OCI-LY1 (cell line): ENCODE data around the gene CHKA.

Experiments used
- H2AFZ ChIP-seq: fragments of 200-600 bp; sonication (generic), shearing (Covaris generic); 2 replicates; pipeline ENCODE4 v1.6.0; 2014; ENCODE audit warnings: antibody characterized with exemption, mild to moderate bottlenecking, low read length
- H3F3A ChIP-seq: fragments of 200-600 bp; sonication (generic), shearing (Covaris generic); 2 replicates; pipeline ENCODE4 v1.6.0; 2014; ENCODE audit warnings: mild to moderate bottlenecking, antibody characterized with exemption, low read length, moderate library complexity; ENCODE audit not compliant: insufficient read depth
- H3K27ac ChIP-seq: fragments of 200-600 bp; sonication (generic); 2 replicates; pipeline ENCODE4 v1.5.1; 2014; ENCODE audit warnings: low read length, mixed run types, mild to moderate bottlenecking, low read depth; ENCODE audit not compliant: poor library complexity, severe bottlenecking
- H3K27me3 ChIP-seq: fragments of 200-600 bp; sonication (generic); 2 replicates; pipeline ENCODE4 v1.6.0; 2014; ENCODE audit warnings: antibody characterized with exemption, mild to moderate bottlenecking, low read length, moderate library complexity; ENCODE audit not compliant: insufficient read depth
- H3K36me3 ChIP-seq: fragments of 200-600 bp; sonication (generic); 2 replicates; pipeline ENCODE4 v1.6.1; 2014; ENCODE audit warnings: mild to moderate bottlenecking, antibody characterized with exemption, low read length, moderate library complexity, mixed read lengths; ENCODE audit not compliant: insufficient read depth
- H3K4me1 ChIP-seq: fragments of 200-600 bp; sonication (generic); 2 replicates; pipeline ENCODE4 v1.5.1; 2014; ENCODE audit warnings: mild to moderate bottlenecking, low read length, moderate library complexity; ENCODE audit not compliant: insufficient read depth, severe bottlenecking
- H3K4me2 ChIP-seq: fragments of 200-600 bp; sonication (generic), shearing (Covaris generic); 2 replicates; pipeline ENCODE4 v1.6.1; 2014; ENCODE audit warnings: low read length
- H3K4me3 ChIP-seq: fragments of 200-600 bp; sonication (generic); 2 replicates; pipeline ENCODE4 v1.5.1; 2014; ENCODE audit warnings: low read length, low read depth, mild to moderate bottlenecking, mixed read lengths; ENCODE audit not compliant: poor library complexity, severe bottlenecking
- H3K79me2 ChIP-seq: fragments of 200-600 bp; shearing (Covaris generic); 2 replicates; pipeline ENCODE4 v1.6.1; 2016; ENCODE audit warnings: mixed run types, low read length, mixed read lengths; ENCODE audit not compliant: insufficient read depth
- H3K9ac ChIP-seq: fragments of 200-600 bp; sonication (generic), shearing (Covaris generic); 2 replicates; pipeline ENCODE4 v1.6.1; 2014; ENCODE audit warnings: mild to moderate bottlenecking, low read length, mixed read lengths
- H3K9me2 ChIP-seq: fragments of 200-600 bp; sonication (generic), shearing (Covaris generic); 2 replicates; pipeline ENCODE4 v1.6.1; 2014; ENCODE audit warnings: low read depth, mild to moderate bottlenecking, low read length, mixed read lengths
- H3K9me3 ChIP-seq: fragments of 200-600 bp; shearing (Covaris generic); 2 replicates; pipeline ENCODE4 v1.6.1; 2014; ENCODE audit warnings: low read length, mixed read lengths
- H4K20me1 ChIP-seq: fragments of 200-600 bp; sonication (generic), shearing (Covaris generic); 2 replicates; pipeline ENCODE4 v1.6.0; 2016; ENCODE audit warnings: mild to moderate bottlenecking, low read length; ENCODE audit not compliant: insufficient read depth
- CTCF ChIP-seq: fragments of 200-600 bp; sonication (generic), shearing (Covaris generic); IDR thresholded peaks from 2 replicates; pipeline ENCODE4 v1.5.1; 2017; ENCODE audit warnings: mild to moderate bottlenecking, antibody characterized with exemption, low read length, moderate library complexity, mixed read lengths
- EZH2 ChIP-seq: fragments of 200-600 bp; sonication (generic), shearing (Covaris generic); IDR thresholded peaks from 2 replicates; pipeline ENCODE4 v1.8.0; 2017; ENCODE audit warnings: borderline replicate concordance, mixed run types, mild to moderate bottlenecking, antibody characterized with exemption, low read length, moderate library complexity, mixed read lengths

Gene CHKA

DNA sequence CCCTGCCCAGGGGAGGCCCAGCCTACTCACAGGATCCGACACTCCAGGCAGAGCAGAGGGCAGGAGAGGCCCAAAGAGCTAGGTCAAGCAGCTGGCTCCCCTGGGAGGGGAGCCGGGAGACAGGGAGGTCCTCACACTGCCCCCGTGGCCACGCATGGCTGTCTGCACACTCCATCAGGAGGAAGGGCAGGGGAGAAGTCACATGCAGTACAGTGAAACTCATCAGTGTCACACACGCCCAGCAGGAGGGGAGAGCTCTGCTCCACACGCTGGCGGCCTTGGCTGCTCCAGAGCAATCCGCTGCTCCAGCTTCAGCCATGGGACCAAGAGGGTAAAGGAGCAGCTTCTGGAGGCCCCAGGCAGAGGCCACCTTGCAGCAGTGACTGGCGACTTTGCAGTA, 68.1 kb downstream of the CHKA start:
- TF ChIP-seq CTCF (no peak), EZH2 (no peak)
- Histone ChIP-seq H3F3A (no peaks in the 10 kb centered on the region), H3K27ac (no peak overlapping the region), H3K27me3 (no peaks in the 10 kb centered on the region), H3K4me2 (no peak overlapping the region), H4K20me1 (no peaks in the 10 kb centered on the region), H3K36me3 (peaks cover 58% of the 10 kb centered on the region; the same call in 1 of the 2 replicates), H3K4me1 (no peaks in the 10 kb centered on the region), H3K9me2 (no peaks in the 10 kb centered on the region), H3K9me3 (no peaks in the 10 kb centered on the region), H3K4me3 (no peak overlapping the region), H3K9ac (no peak overlapping the region), H2AFZ (no peak overlapping the region), H3K79me2 (no peaks in the 10 kb centered on the region)

DNA sequence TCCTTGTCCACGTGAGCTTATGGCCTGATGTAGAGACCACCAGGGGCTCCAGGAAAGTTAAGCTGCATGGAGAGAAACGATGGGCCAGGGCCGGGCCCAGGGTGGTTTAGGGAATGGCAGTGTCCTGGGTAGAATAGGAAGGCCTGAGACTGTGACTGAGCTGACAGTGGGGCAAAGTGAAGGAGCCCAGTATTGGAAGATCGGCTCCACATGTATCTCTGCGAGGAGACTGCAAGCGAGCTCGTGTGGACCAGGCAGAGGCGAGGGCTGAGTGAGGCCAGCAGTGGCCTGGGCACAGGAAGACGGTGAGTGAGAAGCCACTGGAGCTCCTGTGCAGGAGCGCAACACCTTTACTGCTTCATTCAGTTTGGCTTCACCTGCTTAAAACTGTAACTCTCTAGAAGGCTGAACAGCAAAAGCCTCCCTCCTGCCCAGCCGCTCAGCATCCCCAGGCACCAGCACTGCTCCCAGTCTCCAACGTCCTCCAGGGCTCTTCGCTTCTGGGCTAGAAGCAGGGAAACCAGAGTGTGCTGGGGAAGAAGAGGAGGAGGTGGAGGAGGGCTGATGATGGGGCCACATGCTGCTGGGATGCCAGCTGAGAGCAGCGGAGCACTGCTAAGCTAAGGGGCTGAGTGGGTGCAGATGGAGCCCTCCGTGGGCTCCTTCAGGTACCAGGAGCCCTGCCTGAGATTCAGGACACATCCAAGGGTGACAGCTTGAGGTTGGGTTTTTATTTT, 68.9 kb downstream of the CHKA start:
- Histone ChIP-seq H3K27ac (no peak overlapping the region), H3K27me3 (no peaks in the 10 kb centered on the region), H4K20me1 (no peaks in the 10 kb centered on the region), H3K9me2 (no peaks in the 10 kb centered on the region), H3K4me2 (no peak overlapping the region), H3K79me2 (no peaks in the 10 kb centered on the region), H3K4me1 (no peaks in the 10 kb centered on the region), H3F3A (no peaks in the 10 kb centered on the region), H2AFZ (no peak overlapping the region), H3K36me3 (peaks cover 59% of the 10 kb centered on the region), H3K9ac (no peak overlapping the region), H3K4me3 (no peak overlapping the region), H3K9me3 (no peaks in the 10 kb centered on the region)
- TF ChIP-seq CTCF (no peak), EZH2 (no peak)

GRCh38 chr11:68051191-68052136, 69.7 kb downstream of the CHKA start:
- H3K27ac ChIP-seq, result no peak overlapping the region
- H3K27me3 ChIP-seq, result no peaks in the 10 kb centered on the region
- no peak overlapping the region for H3K9ac ChIP-seq
- no peaks in the 10 kb centered on the region for H3K79me2 ChIP-seq
- H4K20me1 ChIP-seq, result no peaks in the 10 kb centered on the region
- no peaks in the 10 kb centered on the region for H3K9me2 ChIP-seq
- H2AFZ ChIP-seq, result no peak overlapping the region
- no peak overlapping the region for H3K4me3 ChIP-seq
- H3K36me3 ChIP-seq, result peaks cover 61% of the 10 kb centered on the region
- TF ChIP-seq EZH2 (no peak), CTCF (no peak)
- H3K9me3 ChIP-seq, result no peaks in the 10 kb centered on the region
- no peaks in the 10 kb centered on the region for H3F3A ChIP-seq
- no peak overlapping the region for H3K4me2 ChIP-seq
- no peaks in the 10 kb centered on the region for H3K4me1 ChIP-seq
